Osteocyte (in vitro differentiated cells): Measurements from ENCODE around the gene DNAAF5. TPM values are rescaled to one million over a fixed set of nuclear protein-coding genes. Genes with fewer than 3 reads are reported as not detected.

Experiments
- DNase-seq: peaks from one replicate; pipeline ENCODE4 v3.0.0; 2021; ENCODE audit warnings: mixed read lengths; ENCODE audit not compliant: unreplicated experiment; ENCODE audit errors: extremely low spot score
- H3K27ac Mint-ChIP-seq: one replicate; pipeline ENCODE4 v1.8.0; 2021; ENCODE audit warnings: mild to moderate bottlenecking, mixed read lengths; ENCODE audit not compliant: unreplicated experiment
- H3K27me3 Mint-ChIP-seq: one replicate; pipeline ENCODE4 v1.8.0; 2021; ENCODE audit warnings: mixed read lengths; ENCODE audit not compliant: unreplicated experiment
- H3K36me3 Mint-ChIP-seq: one replicate; pipeline ENCODE4 v1.8.0; 2021; ENCODE audit warnings: mixed read lengths; ENCODE audit not compliant: unreplicated experiment
- H3K4me1 Mint-ChIP-seq: one replicate; pipeline ENCODE4 v1.8.0; 2021; ENCODE audit warnings: mixed read lengths; ENCODE audit not compliant: unreplicated experiment
- H3K4me3 Mint-ChIP-seq: one replicate; pipeline ENCODE4 v1.8.0; 2021; ENCODE audit warnings: mild to moderate bottlenecking, moderate library complexity, mixed read lengths; ENCODE audit not compliant: unreplicated experiment
- H3K9me3 Mint-ChIP-seq: one replicate; pipeline ENCODE4 v1.8.0; 2021; ENCODE audit warnings: mixed read lengths; ENCODE audit not compliant: unreplicated experiment
- CTCF ChIP-seq: fragments of 200-600 bp; sonication (generic); IDR thresholded peaks from 2 replicates; pipeline ENCODE4 v1.5.0; 2021; ENCODE audit warnings: antibody characterized with exemption, mild to moderate bottlenecking, moderate library complexity
- total RNA-seq: library from RNA; stranded (reverse); gene quantifications from 2 replicates; pipeline ENCODE4 v1.2.1, GENCODE V29; 2021

The DNAAF5 gene
- total RNA-seq, 1 donor from 2014 or later, result 28.1 TPM

- no peak for DNase-seq
- H3K4me3 Mint-ChIP-seq, result peak overlapping the region; percentile 62
- H3K36me3 Mint-ChIP-seq, result peaks cover 2% of the 10 kb centered on the region
- no peaks in the 10 kb centered on the region for H3K27me3 Mint-ChIP-seq
- no peak for TF ChIP-seq CTCF
- H3K4me1 Mint-ChIP-seq, result peaks cover 2% of the 10 kb centered on the region
- no peaks in the 10 kb centered on the region for H3K9me3 Mint-ChIP-seq
- H3K27ac Mint-ChIP-seq, result no peak overlapping the region
These were observed 13.9 kb upstream of the DNAAF5 start for GRCh38 chr7:712381-713138.

GRCh38 chr7:713139-713457 lies 13.4 kb upstream of the DNAAF5 start:
- Mint-ChIP-seq H3K9me3 (no peaks in the 10 kb centered on the region), H3K4me1 (no peaks in the 10 kb centered on the region), H3K27me3 (no peaks in the 10 kb centered on the region), H3K4me3 (peak overlapping the region; percentile 62), H3K36me3 (no peaks in the 10 kb centered on the region), H3K27ac (no peak overlapping the region)
- TF ChIP-seq CTCF, result no peak
- no peak for DNase-seq

- Mint-ChIP-seq H3K4me1 (no peaks in the 10 kb centered on the region), H3K36me3 (no peaks in the 10 kb centered on the region), H3K27ac (no peak overlapping the region), H3K9me3 (peaks cover 2% of the 10 kb centered on the region), H3K4me3 (peak overlapping the region; percentile 60), H3K27me3 (no peaks in the 10 kb centered on the region)
- no peak for TF ChIP-seq CTCF
- no peak for DNase-seq
These were observed 12.8 kb upstream of the DNAAF5 start for GRCh38 chr7:713488-714230.

- no peak for TF ChIP-seq CTCF
- no peak overlapping the region for H3K4me3 Mint-ChIP-seq
- H3K9me3 Mint-ChIP-seq, result peaks cover 3% of the 10 kb centered on the region
- H3K27me3 Mint-ChIP-seq, result no peaks in the 10 kb centered on the region
- H3K27ac Mint-ChIP-seq, result no peak overlapping the region
- H3K36me3 Mint-ChIP-seq, result no peaks in the 10 kb centered on the region
- no peak for DNase-seq
- no peaks in the 10 kb centered on the region for H3K4me1 Mint-ChIP-seq
These were observed 12.2 kb upstream of the DNAAF5 start for GRCh38 chr7:714251-714671.

- Mint-ChIP-seq H3K4me1 (no peaks in the 10 kb centered on the region), H3K4me3 (no peak overlapping the region), H3K27ac (no peak overlapping the region), H3K36me3 (no peaks in the 10 kb centered on the region), H3K9me3 (peaks cover 11% of the 10 kb centered on the region), H3K27me3 (no peaks in the 10 kb centered on the region)
- no peak for TF ChIP-seq CTCF
- no peak for DNase-seq
These were observed 10.3 kb upstream of the DNAAF5 start for GRCh38 chr7:716222-716621.
